Breast epithelium (tissue), 3 donors: ENCODE measurements around the gene TUBA1A.

Source experiments
- CTCF ChIP-seq, 3 donors: fragments of 450-650 bp; IDR thresholded peaks; one replicate each; pipeline ENCODE4 v1.5.1; 2016 to 2017; ENCODE audit warnings: antibody characterized with exemption in 3 of 3, mild to moderate bottlenecking in 3 of 3, moderate library complexity in 3 of 3
- POLR2A ChIP-seq: fragments of 450-650 bp; IDR thresholded peaks from one replicate; pipeline ENCODE4 v1.6.1; 2016; ENCODE audit warnings: antibody characterized with exemption, mild to moderate bottlenecking, moderate library complexity

- TF ChIP-seq CTCF (IDR thresholded peaks at IDR 0.05) (no peak), POLR2A (no peak)
Measured at GRCh38 chr12:49138999-49139398, 49.9 kb downstream of the TUBA1A start.
